PFSK-1 (cell line): ENCODE results near the gene ZNF462.

ENCODE experiments used
- FOXP2 ChIP-seq: optimal IDR thresholded peaks from 2 replicates; pipeline ENCODE3; 2011; ENCODE audit warnings: borderline replicate concordance, control low read depth, inconsistent platforms; ENCODE audit not compliant: insufficient read depth; ENCODE audit errors: extremely low read length, extremely low read depth
- POLR2AphosphoS5 ChIP-seq: IDR thresholded peaks from 2 replicates; pipeline ENCODE4 v1.6.1; 2012; ENCODE audit warnings: low read depth, mild to moderate bottlenecking, control low read depth, low read length, moderate library complexity
- SIN3A ChIP-seq: IDR thresholded peaks from 2 replicates; pipeline ENCODE4 v1.6.1; 2012; ENCODE audit warnings: mild to moderate bottlenecking, low read length, moderate library complexity, borderline replicate concordance; ENCODE audit not compliant: insufficient read depth
- TAF1 ChIP-seq: IDR thresholded peaks from 2 replicates; pipeline ENCODE4 v1.6.1; 2012; ENCODE audit warnings: low read length, control low read depth, borderline replicate concordance; ENCODE audit not compliant: insufficient read depth
- TF ChIP-seq, protein P1 (sequence below), 2 experiments: IDR thresholded peaks; 2 replicates each; pipeline versions ENCODE4 v1.6.1 to v1.8.0; 2011 to 2012; ENCODE audit warnings: low read depth in 2 of 2, low read length in 2 of 2, control low read depth in 1 of 2, inconsistent platforms in 1 of 2, mild to moderate bottlenecking in 1 of 2, moderate library complexity in 1 of 2; ENCODE audit not compliant: insufficient read depth in 1 of 2

DNA sequence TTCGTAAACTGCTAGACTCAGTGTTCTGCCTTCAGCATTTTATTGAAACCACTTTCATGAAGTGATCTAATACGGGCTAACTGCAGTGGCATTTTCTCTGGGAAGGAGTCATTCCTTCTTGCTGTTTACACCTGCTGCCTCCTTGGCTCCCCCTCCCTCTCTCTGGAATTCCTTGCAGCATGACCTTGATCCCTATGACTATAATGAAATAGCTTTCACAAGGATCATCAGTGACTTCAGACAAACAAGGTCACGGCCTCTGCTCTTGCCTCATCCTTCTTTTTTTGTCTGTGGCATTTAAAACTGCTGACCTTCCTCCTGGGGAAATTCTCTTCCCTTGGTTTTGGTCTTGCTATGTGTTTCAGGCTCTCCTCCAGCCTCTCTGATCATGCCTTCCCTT is 90.2 kb downstream of the ZNF462 start:
- TF ChIP-seq POLR2AphosphoS5, result no peak
- TF ChIP-seq SIN3A, result no peak
- TF ChIP-seq, protein P1, sequence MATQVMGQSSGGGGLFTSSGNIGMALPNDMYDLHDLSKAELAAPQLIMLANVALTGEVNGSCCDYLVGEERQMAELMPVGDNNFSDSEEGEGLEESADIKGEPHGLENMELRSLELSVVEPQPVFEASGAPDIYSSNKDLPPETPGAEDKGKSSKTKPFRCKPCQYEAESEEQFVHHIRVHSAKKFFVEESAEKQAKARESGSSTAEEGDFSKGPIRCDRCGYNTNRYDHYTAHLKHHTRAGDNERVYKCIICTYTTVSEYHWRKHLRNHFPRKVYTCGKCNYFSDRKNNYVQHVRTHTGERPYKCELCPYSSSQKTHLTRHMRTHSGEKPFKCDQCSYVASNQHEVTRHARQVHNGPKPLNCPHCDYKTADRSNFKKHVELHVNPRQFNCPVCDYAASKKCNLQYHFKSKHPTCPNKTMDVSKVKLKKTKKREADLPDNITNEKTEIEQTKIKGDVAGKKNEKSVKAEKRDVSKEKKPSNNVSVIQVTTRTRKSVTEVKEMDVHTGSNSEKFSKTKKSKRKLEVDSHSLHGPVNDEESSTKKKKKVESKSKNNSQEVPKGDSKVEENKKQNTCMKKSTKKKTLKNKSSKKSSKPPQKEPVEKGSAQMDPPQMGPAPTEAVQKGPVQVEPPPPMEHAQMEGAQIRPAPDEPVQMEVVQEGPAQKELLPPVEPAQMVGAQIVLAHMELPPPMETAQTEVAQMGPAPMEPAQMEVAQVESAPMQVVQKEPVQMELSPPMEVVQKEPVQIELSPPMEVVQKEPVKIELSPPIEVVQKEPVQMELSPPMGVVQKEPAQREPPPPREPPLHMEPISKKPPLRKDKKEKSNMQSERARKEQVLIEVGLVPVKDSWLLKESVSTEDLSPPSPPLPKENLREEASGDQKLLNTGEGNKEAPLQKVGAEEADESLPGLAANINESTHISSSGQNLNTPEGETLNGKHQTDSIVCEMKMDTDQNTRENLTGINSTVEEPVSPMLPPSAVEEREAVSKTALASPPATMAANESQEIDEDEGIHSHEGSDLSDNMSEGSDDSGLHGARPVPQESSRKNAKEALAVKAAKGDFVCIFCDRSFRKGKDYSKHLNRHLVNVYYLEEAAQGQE (IDR thresholded peaks at IDR 0.05; ENCODE audit: insufficient read depth in 1 of 2, low read depth in 2 of 2, low read length in 2 of 2), result no peak
- no peak for TF ChIP-seq TAF1
- no peak for TF ChIP-seq FOXP2
